Muscle of leg (tissue), 11 donors: ENCODE results near the gene KIF3C. TPM values are rescaled to one million over a fixed set of nuclear protein-coding genes. Genes with fewer than 3 reads are reported as not detected.

Experiments used
- DNase-seq: peaks from one replicate; pipeline ENCODE4 v3.0.0; 2013
- H3K27ac ChIP-seq: one replicate; pipeline ENCODE4 v1.5.1; 2013; ENCODE audit warnings: mild to moderate bottlenecking, low read length, control low read depth
- H3K27me3 ChIP-seq: one replicate; pipeline ENCODE4 v1.6.1; 2013; ENCODE audit warnings: low read length; ENCODE audit not compliant: control insufficient read depth, insufficient read depth
- H3K36me3 ChIP-seq: one replicate; pipeline ENCODE4 v1.6.1; 2013; ENCODE audit warnings: low read length; ENCODE audit not compliant: control insufficient read depth, insufficient read depth
- H3K4me1 ChIP-seq: one replicate; pipeline ENCODE4 v1.6.1; 2013; ENCODE audit warnings: low read length; ENCODE audit not compliant: control insufficient read depth, insufficient read depth
- H3K4me3 ChIP-seq: one replicate; pipeline ENCODE4 v1.5.1; 2013; ENCODE audit warnings: low read length, control low read depth
- H3K9me3 ChIP-seq: replicated peaks from 2 replicates; pipeline ENCODE4 v1.6.1; 2013; ENCODE audit warnings: low read depth, low read length; ENCODE audit not compliant: control insufficient read depth
- WGBS: methylation state at CpG from one replicate; pipeline ENCODE4 v1.1.5; 2013; ENCODE audit warnings: missing lambda C conversion rate; ENCODE audit not compliant: insufficient coverage; 5-methylcytosine and 5-hydroxymethylcytosine counted together
- polyA plus RNA-seq, 8 donors: library from polyadenylated mRNA; unstranded; fragments of 120-200 nt; gene quantifications; one replicate each; pipeline versions ENCODE4 v1.2.1 to v1.2.3, GENCODE V29; 2013; ENCODE audit warnings: inconsistent platforms in 1 of 8, low replicate concordance in 1 of 8; ENCODE audit not compliant: insufficient read length in 8 of 8, insufficient read depth in 1 of 8
- total RNA-seq: library from RNA; stranded (reverse); fragments of 120-200 nt; gene quantifications from one replicate; pipeline ENCODE4 v1.2.4, GENCODE V29; 2013

Gene KIF3C
- total and polyA plus RNA-seq, 9 donors, result 3.5 to 16.4 (median 8.7) TPM

- no peaks in the 10 kb centered on the region for H3K9me3 ChIP-seq
- no peaks in the 10 kb centered on the region for H3K27me3 ChIP-seq
- peaks cover 24% of the 10 kb centered on the region for H3K4me1 ChIP-seq
- no peak overlapping the region for H3K4me3 ChIP-seq
- no peak overlapping the region for H3K27ac ChIP-seq
- DNase-seq, result no peak
- 90% methylated on average over 5 of the region's 13 CpGs for WGBS
- H3K36me3 ChIP-seq, result no peaks in the 10 kb centered on the region
These were observed 33.9 kb upstream of the KIF3C start for GRCh38 chr2:26016012-26016705.

- Histone ChIP-seq H3K27ac (no peak overlapping the region), H3K27me3 (no peaks in the 10 kb centered on the region), H3K4me3 (no peak overlapping the region), H3K36me3 (no peaks in the 10 kb centered on the region), H3K4me1 (peaks cover 24% of the 10 kb centered on the region), H3K9me3 (peaks cover 2% of the 10 kb centered on the region)
- WGBS, result 57% methylated on average over 1 of the region's 1 CpG
- DNase-seq, result no peak
These were observed 31.4 kb upstream of the KIF3C start for GRCh38 chr2:26013668-26014067.

- Histone ChIP-seq H3K9me3 (peaks cover 2% of the 10 kb centered on the region), H3K4me1 (peaks cover 14% of the 10 kb centered on the region), H3K27ac (peak overlapping the region; percentile 3), H3K27me3 (no peaks in the 10 kb centered on the region), H3K4me3 (no peak overlapping the region), H3K36me3 (no peaks in the 10 kb centered on the region)
- WGBS, result 50% methylated on average over 5 of the region's 14 CpGs
- peak; percentile 31 for DNase-seq
These were observed 29.9 kb upstream of the KIF3C start for GRCh38 chr2:26011990-26012856.

GRCh38 chr2:26011609-26011989 lies 29.3 kb upstream of the KIF3C start:
- Histone ChIP-seq H3K9me3 (peaks cover 2% of the 10 kb centered on the region), H3K36me3 (no peaks in the 10 kb centered on the region), H3K4me3 (no peak overlapping the region), H3K27me3 (no peaks in the 10 kb centered on the region), H3K4me1 (peaks cover 12% of the 10 kb centered on the region), H3K27ac (peak overlapping the region; percentile 3)
- no peak for DNase-seq
- 54% methylated on average over 5 of the region's 6 CpGs for WGBS

GRCh38 chr2:26010943-26011342 lies 28.6 kb upstream of the KIF3C start:
- Histone ChIP-seq H3K4me1 (peaks cover 12% of the 10 kb centered on the region), H3K9me3 (peaks cover 2% of the 10 kb centered on the region), H3K27ac (no peak overlapping the region), H3K4me3 (no peak overlapping the region), H3K36me3 (no peaks in the 10 kb centered on the region), H3K27me3 (no peaks in the 10 kb centered on the region)
- WGBS, result 70% methylated on average over 2 of the region's 3 CpGs
- DNase-seq, result no peak

- Histone ChIP-seq H3K4me3 (no peak overlapping the region), H3K27me3 (no peaks in the 10 kb centered on the region), H3K4me1 (peaks cover 12% of the 10 kb centered on the region), H3K27ac (no peak overlapping the region), H3K36me3 (no peaks in the 10 kb centered on the region), H3K9me3 (peaks cover 2% of the 10 kb centered on the region)
- DNase-seq, result no peak
- WGBS, result no CpG with 5 or more reads among the region's 2 CpGs
These were observed 27.3 kb upstream of the KIF3C start for GRCh38 chr2:26009567-26009963.

GRCh38 chr2:26008851-26009566 lies 26.7 kb upstream of the KIF3C start:
- peaks cover 12% of the 10 kb centered on the region for H3K4me1 ChIP-seq
- peaks cover 2% of the 10 kb centered on the region for H3K9me3 ChIP-seq
- no peaks in the 10 kb centered on the region for H3K36me3 ChIP-seq
- WGBS, result 82% methylated on average over 1 of the region's 2 CpGs
- H3K27me3 ChIP-seq, result no peaks in the 10 kb centered on the region
- no peak overlapping the region for H3K4me3 ChIP-seq
- H3K27ac ChIP-seq, result no peak overlapping the region
- DNase-seq, result peak; percentile 84

GRCh38 chr2:26008095-26008494 lies 25.8 kb upstream of the KIF3C start:
- H3K4me3 ChIP-seq, result no peak overlapping the region
- no peaks in the 10 kb centered on the region for H3K27me3 ChIP-seq
- H3K27ac ChIP-seq, result no peak overlapping the region
- H3K4me1 ChIP-seq, result peaks cover 14% of the 10 kb centered on the region
- WGBS, result 80% methylated on average over 1 of the region's 1 CpG
- H3K9me3 ChIP-seq, result peaks cover 2% of the 10 kb centered on the region
- no peak for DNase-seq
- H3K36me3 ChIP-seq, result no peaks in the 10 kb centered on the region

- H3K4me1 ChIP-seq, result peaks cover 17% of the 10 kb centered on the region
- peak; percentile 71 for DNase-seq
- 63% methylated on average over 9 of the region's 9 CpGs for WGBS
These were observed 20.5 kb upstream of the KIF3C start for GRCh38 chr2:26002632-26003310.

More at GRCh38 chr2:26002632-26003310, 20.5 kb upstream of the KIF3C start:
- H3K27ac ChIP-seq, result peak overlapping the region; percentile 69
- H3K9me3 ChIP-seq, result no peaks in the 10 kb centered on the region
- peaks cover under 1% of the 10 kb centered on the region for H3K27me3 ChIP-seq
- no peaks in the 10 kb centered on the region for H3K36me3 ChIP-seq
- H3K4me3 ChIP-seq, result no peak overlapping the region
